Omental fat pad (tissue), 4 donors: ENCODE measurements around the gene COX5B. TPM values are rescaled to one million over a fixed set of nuclear protein-coding genes. Genes with fewer than 3 reads are reported as not detected.
A peak's percentile ranks its signal among the peaks of the same experiment; 100 is the strongest.

ENCODE experiments used
- ATAC-seq: fragments of 150-250 bp; one replicate; pipeline ENCODE4 v1.9.1; 2016; ENCODE audit warnings: mild to moderate bottlenecking, moderate library complexity; ENCODE audit not compliant: low FRiP score
- DNase-seq: peaks from one replicate; pipeline ENCODE4 v3.0.0-alpha.2; 2019; ENCODE audit warnings: low spot score
- total RNA-seq, 4 donors: library from RNA; depleted of rRNA; stranded (reverse); fragments of >200 nt; gene quantifications; one replicate each; pipeline ENCODE4 v1.1.0, GENCODE V29; 2016
- TF ChIP-seq, protein P1 (sequence below), 3 donors: fragments of 450-650 bp; IDR thresholded peaks; one replicate each; pipeline ENCODE4 v1.5.1; 2016 to 2017; ENCODE audit warnings: antibody characterized with exemption in 3 of 3, mild to moderate bottlenecking in 3 of 3, moderate library complexity in 2 of 3

COX5B gene
- total RNA-seq, 4 donors from 2014 or later: 204 to 415 (median 362) TPM

DNA sequence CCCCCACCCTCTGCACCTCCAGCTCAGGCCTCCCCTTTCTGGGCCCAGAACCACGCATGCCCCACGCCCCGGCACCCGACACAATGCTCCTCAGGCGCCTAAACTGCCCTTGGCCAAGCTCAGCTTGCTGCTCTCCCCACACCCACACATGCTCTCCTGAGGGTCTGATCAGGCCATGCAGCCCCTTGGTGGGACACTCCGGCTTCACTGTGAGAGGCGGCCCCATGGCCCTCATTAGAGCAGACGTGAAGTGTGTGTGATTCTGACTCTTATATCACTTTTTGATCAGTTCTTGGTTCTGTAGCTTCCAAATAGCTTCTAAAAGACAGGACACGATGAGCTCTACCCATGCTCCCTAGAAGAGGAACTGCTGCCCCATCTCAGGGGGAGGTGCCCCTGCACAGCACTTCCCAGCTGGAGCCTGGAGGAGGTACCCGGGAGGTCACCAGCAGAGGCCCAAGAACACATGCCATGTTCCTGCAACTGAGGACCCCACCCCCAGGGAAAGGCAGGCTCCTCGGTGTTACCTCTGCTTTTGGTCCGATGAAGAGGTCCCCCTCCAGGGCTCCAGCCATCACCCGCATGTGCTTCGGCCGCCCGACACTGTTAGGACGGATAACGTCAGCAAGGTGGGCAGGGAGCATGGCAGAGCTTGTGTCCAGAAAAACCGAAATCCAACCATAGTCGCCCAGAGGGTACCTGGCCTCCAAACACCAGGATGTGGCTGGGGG lies 14.3 kb downstream of the COX5B start:
- TF ChIP-seq, protein P1, sequence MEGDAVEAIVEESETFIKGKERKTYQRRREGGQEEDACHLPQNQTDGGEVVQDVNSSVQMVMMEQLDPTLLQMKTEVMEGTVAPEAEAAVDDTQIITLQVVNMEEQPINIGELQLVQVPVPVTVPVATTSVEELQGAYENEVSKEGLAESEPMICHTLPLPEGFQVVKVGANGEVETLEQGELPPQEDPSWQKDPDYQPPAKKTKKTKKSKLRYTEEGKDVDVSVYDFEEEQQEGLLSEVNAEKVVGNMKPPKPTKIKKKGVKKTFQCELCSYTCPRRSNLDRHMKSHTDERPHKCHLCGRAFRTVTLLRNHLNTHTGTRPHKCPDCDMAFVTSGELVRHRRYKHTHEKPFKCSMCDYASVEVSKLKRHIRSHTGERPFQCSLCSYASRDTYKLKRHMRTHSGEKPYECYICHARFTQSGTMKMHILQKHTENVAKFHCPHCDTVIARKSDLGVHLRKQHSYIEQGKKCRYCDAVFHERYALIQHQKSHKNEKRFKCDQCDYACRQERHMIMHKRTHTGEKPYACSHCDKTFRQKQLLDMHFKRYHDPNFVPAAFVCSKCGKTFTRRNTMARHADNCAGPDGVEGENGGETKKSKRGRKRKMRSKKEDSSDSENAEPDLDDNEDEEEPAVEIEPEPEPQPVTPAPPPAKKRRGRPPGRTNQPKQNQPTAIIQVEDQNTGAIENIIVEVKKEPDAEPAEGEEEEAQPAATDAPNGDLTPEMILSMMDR (IDR thresholded peaks at IDR 0.05): no peak
- DNase-seq (no peak), ATAC-seq (no peak)

DNA sequence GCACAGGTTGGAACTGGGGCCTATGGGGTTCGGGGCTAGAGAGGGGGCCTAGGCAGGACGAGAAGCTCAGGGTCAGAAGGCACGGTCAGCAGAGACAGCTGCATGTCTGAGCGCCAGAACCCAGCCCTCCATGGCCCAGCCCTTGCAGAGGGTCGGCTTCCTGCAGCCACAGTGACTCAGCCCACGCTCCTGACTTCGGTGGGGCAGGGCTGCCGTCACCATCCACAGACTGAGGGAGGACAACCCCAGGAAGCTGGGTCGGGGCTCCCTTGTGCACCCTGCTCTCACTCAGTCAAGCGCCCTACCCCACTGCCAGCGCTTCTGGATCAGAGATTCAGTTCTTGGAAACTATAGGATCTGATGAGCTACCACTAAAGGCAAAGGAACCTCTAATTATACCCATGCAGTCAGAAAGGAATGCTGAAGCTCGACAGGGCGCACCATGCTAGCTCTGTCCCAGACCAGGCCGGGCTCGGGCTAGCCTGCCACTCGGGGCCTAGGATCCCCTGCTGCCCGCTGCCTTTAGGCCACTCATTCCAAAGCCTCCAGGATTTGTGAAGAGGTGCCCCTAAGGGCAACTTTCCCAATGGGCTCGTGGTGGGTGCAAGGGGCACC lies 15.0 kb downstream of the COX5B start:
- ATAC-seq (no peak), DNase-seq (no peak)
- TF ChIP-seq, protein P1 (IDR thresholded peaks at IDR 0.05): no peak

DNA sequence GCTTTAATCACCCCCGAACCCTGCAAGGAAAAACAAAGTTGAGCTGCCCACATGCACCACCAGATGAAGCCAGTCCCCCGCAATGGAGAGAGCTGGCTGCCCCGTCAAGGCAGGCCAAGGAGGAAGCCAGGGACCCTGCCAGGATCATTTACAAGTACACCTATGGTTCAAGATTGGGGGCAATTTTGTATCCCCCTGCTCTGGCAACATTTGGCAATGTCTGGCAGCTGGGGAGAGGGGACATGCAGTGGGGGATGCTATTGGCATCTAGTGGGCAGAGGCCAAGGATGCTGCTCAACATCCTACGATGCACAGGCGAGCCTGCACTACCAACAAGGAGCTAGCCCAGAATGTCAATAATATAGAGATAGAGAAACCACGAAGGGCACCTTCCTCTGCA lies 16.1 kb downstream of the COX5B start:
- no peak for ATAC-seq
- TF ChIP-seq, protein P1 (IDR thresholded peaks at IDR 0.05): no peak
- DNase-seq: no peak

DNA sequence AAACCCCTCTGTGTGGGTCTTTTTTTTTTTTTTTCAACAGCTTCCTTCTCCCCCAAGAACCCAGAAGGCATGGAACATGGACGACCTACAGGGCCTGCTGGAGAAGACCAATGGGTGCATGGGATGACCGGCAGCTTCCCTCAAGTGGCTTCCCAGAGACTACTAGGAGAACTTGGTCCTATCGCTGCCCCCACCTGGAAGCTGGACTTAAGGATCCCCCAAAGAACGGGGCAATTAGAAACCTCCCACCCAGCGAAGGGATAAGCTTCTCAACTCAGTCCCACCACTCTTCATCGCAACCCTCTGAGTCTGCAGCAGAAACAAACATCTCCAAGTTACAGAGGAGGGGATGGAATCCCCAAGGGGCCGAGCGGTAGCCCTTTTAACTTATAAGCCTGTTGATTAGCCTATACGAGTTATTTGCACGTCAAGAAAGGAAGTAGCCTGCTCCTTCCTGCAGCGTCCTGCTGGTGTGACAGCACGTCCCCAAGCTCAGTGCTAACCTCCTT lies 16.6 kb downstream of the COX5B start:
- no peak for ATAC-seq
- DNase-seq: no peak
- TF ChIP-seq, protein P1 (IDR thresholded peaks at IDR 0.05): no peak

DNA sequence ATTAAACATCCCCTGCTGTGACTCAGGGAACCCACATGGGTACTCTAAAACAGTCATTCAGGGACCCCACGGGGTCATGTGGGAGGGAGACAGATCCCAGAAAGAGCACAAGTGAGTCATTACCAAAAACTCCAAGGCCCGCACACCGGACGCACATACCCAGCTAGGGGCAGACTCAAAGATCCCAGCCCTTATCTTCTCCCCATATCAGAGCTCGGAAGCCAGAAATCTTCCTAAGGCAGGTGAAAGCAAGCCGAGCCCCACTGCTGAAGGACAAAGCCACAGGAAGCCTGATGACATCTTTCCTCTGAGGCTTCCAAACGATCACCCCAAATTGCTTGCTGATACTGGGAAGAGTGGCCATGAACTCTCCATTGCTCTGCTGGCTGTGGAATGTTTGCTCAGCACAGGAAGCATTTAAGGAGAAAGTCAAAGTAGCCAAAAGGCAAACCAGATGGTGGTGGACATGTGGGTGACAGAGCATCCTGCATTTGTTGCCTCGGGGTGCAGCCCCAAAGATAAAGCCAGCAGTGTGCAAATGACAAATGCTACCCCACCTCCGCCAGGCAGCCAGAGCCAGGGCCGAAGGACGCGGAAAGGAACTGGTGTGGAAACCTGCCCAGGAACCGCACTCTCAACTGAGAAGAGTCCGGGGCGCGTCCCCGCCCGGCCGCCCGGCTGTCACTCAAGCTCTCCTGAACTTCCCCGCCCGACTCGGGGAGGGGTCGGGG lies 17.2 kb downstream of the COX5B start:
- peak; percentile 56 for ATAC-seq
- peak; percentile 62 for DNase-seq
- TF ChIP-seq, protein P1 (IDR thresholded peaks at IDR 0.05): no peak

DNA sequence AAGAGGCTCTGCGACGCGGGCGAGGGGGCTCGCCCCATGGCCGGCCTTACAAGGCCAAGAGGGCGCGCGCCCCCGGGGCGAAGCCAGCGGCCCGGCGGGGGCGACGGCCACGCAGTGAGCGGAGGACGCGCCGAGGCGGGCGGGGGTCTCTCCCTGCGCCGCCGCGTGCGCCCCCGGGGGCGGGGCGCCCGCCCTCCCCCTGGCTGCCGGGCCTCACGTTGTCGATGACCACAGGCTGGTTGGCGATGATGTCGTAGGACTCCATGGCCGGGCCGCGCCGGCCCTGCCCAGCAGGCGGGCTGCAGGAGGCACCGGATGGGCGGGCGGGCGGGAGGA lies 17.7 kb downstream of the COX5B start:
- TF ChIP-seq, protein P1 (IDR thresholded peaks at IDR 0.05): no peak
- DNase-seq: no peak

More for the DNA sequence above, 17.7 kb downstream of the COX5B start:
- ATAC-seq: no peak
